D721Med (cell line): ENCODE measurements around the gene CCK.

Source experiments
- DNase-seq: peaks from one replicate; pipeline ENCODE4 v3.0.0; 2011; ENCODE audit warnings: low spot score; ENCODE audit not compliant: insufficient read length
- FAIRE-seq: peaks from 2 replicates; lab custom pipeline; 2011; peaks lifted over from hg19 to GRCh38; lab: Jason Lieb, UNC
- TF ChIP-seq, protein P1 (sequence below): IDR thresholded peaks from 2 replicates; pipeline ENCODE4 v1.5.1; 2012; ENCODE audit warnings: mild to moderate bottlenecking, control low read depth; ENCODE audit not compliant: insufficient read depth; ENCODE audit errors: missing control alignments

The CCK gene

DNA sequence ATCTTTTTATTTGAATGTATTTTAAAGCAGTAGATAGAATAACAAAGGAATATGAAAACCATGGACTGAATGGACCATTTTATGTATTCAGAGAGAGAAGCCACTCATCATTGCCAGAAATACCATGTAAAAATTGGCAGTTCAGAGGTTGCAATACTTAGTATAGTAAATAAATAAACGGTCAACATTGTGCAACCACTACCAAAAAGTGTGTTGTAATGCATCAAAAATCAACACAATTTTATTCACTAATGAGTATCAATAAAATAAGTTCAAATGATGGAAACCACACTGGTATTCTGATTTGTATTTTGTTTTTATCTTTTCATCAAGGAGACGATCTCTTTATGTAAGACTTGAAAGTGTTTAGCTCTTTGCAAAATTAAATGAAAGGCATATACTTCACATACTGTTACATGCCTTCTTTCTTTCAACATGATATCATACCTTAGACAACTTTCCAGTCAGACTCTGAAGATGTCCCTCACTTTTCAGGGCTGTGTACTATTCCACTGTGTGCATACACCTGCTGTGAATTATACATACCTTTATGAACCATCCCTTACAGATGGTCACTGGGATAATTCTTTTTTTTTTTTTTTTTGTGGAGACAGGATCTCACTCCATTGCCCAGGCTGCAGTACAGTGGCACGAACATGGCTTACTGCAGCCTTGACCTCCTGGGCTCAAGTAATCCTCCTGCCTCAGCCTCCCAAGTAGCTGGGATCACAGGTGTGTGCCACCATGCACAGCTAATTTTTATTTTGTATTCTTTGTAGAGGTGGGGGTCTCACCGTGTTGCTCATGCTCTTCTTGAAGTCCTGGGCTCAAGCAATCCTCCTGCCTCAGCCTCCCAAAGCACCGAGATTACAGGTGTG, 40.3 kb downstream of the CCK start:
- FAIRE-seq = peak; percentile 25
- TF ChIP-seq, protein P1, sequence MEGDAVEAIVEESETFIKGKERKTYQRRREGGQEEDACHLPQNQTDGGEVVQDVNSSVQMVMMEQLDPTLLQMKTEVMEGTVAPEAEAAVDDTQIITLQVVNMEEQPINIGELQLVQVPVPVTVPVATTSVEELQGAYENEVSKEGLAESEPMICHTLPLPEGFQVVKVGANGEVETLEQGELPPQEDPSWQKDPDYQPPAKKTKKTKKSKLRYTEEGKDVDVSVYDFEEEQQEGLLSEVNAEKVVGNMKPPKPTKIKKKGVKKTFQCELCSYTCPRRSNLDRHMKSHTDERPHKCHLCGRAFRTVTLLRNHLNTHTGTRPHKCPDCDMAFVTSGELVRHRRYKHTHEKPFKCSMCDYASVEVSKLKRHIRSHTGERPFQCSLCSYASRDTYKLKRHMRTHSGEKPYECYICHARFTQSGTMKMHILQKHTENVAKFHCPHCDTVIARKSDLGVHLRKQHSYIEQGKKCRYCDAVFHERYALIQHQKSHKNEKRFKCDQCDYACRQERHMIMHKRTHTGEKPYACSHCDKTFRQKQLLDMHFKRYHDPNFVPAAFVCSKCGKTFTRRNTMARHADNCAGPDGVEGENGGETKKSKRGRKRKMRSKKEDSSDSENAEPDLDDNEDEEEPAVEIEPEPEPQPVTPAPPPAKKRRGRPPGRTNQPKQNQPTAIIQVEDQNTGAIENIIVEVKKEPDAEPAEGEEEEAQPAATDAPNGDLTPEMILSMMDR = no peak
- DNase-seq = no peak

DNA sequence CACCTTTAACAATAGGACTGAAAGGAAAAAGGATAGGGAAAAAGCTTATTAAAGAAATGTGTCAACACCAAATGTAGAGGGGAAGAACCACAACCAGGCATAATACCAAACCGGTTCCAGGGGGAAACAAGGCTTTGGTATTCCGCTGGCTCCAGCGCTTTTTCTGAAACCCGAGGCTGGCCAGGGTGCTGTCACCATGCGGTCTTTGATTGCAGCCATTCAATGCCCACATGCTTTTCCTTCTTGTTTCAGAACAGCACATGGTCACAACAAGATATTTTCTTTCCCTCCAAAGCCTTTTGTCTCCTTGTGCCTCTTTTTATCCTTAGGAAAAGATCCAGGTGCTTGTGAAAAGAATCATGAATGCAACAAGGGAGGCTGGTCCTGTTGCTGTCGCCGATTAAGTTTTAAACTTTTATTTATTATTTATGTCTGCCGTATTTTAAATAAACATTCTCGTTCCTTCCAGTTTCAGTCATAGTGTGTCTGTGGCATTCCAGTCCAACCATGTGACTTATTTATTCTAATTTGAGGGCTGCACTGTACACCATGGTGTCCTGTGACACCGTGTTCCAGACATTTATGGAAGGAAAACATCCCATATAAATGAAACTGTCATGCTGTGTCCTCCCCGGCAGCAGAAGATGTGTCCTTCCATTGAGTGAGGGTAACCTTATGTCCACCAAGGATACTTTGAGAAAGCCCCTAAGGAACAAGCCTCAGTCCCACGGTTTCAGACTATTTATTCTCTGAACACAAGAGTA, 41.1 kb downstream of the CCK start:
- DNase-seq = no peak
- no peak for FAIRE-seq
- TF ChIP-seq, protein P1 = no peak

DNA sequence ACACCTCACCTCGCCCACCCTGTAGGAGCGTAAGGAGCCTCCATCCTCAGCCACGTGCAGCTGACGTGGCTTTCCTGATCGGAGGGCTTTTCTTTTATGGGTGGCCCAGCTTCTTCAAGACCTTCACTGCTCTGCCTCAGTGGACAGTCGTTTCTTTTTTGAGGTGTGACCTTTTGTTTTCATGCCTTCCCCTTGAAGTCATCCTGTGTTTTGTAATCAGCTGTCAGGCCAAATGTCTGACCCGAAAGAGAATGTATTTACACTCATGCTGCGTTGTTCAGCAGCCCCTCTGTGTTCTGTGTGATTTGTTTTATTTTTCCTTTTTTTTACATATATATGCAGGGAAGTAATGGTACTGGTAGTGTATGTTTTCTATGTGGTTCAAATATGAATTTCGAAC, 41.8 kb downstream of the CCK start:
- no peak for FAIRE-seq
- no peak for DNase-seq
- TF ChIP-seq, protein P1 = no peak

DNA sequence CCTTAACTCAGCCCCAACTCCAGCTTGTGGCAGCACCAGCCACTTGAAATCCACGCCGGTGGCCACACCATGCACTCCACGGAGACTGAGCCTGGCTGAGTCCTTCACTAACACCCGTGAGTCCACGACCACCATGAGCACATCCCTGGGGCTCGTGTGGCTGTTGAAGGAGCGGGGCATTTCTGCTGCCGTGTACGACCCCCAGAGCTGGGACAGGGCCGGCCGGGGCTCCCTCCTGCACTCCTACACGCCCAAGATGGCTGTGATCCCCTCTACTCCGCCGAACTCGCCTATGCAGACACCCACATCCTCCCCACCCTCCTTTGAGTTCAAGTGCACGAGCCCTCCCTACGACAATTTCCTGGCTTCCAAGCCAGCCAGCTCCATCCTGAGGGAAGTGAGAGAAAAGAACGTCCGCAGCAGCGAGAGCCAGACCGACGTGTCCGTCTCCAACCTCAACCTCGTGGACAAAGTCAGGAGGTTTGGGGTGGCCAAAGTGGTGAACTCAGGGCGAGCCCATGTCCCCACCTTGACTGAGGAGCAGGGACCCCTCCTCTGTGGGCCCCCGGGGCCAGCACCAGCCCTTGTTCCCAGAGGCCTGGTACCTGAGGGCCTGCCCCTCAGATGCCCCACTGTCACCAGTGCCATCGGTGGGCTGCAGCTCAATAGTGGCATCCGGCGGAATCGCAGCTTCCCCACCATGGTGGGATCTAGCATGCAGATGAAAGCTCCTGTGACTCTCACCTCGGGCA, 42.9 kb downstream of the CCK start:
- TF ChIP-seq, protein P1 = no peak
- DNase-seq (no peak), FAIRE-seq (no peak)

DNA sequence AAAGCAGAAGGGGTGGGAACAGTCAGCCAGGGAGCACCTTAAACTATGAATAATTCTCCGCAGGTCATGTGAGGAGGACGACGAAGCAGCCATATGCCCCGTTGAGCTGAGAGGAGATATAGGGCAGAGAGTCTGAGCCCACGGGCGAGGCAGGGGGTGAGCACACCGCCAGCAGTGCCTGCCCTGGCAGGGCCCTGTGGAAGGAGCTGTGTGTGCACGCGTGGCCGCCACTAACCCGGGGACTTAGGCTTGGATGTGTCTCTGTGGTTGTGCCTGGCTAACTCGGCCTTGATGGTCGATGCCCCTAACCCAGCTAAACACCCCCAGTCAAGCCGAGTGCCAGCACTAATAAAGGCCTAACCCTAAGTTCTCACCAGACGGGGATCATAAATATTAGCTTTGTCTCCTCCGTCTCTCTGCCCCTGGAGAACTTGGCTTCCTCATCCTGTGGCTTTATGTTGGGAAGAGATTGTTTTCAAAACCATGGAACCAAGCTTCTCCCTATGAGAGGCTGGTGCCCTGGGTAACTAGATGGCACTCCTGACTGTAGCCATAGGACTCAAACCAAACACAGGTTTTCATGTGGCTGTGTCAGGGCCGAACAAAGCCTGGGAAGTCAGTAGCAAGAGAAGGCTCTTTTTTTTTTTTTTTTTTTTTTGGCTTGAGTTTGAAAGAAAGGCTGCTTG, 45.4 kb downstream of the CCK start:
- FAIRE-seq (no peak), DNase-seq (no peak)
- TF ChIP-seq, protein P1 = no peak

DNA sequence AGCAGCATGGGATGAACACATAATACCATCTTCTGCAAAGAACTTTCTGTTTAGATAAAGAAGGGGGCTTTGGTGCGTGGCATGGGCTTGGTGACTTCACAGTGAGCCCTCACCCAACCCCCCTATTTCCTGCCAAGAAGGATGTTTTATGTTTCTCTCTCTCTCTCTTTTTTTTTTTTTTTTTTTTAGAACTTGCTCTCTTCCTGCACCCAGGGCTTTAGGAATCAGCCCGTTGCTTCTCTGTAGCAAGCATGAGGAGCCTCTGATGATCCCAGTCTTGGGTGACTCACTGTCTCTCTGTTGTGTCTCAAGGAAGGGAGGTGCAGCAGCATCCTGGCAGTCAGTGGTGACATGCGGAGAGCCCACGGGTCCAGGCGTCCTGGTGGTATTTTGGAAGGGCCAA, 49.1 kb downstream of the CCK start:
- TF ChIP-seq, protein P1 = no peak
- no peak for FAIRE-seq
- DNase-seq = no peak
